OCI-LY7 (cell line): ENCODE results near the gene SASH1.

Experiments used
- CTCF ChIP-seq: fragments of 200-600 bp; sonication (generic); conservative IDR thresholded peaks from 2 replicates; pipeline ENCODE4 v1.5.1; 2014; ENCODE audit warnings: mild to moderate bottlenecking, antibody characterized with exemption, low read length, moderate library complexity, mixed read lengths
- EZH2phosphoT487 ChIP-seq: fragments of 200-600 bp; sonication (generic); IDR thresholded peaks from 2 replicates; pipeline ENCODE4 v1.6.1; 2018; ENCODE audit warnings: low read depth, borderline replicate concordance, mild to moderate bottlenecking, mixed run types, antibody characterized with exemption, low read length, moderate library complexity, mixed read lengths

DNA sequence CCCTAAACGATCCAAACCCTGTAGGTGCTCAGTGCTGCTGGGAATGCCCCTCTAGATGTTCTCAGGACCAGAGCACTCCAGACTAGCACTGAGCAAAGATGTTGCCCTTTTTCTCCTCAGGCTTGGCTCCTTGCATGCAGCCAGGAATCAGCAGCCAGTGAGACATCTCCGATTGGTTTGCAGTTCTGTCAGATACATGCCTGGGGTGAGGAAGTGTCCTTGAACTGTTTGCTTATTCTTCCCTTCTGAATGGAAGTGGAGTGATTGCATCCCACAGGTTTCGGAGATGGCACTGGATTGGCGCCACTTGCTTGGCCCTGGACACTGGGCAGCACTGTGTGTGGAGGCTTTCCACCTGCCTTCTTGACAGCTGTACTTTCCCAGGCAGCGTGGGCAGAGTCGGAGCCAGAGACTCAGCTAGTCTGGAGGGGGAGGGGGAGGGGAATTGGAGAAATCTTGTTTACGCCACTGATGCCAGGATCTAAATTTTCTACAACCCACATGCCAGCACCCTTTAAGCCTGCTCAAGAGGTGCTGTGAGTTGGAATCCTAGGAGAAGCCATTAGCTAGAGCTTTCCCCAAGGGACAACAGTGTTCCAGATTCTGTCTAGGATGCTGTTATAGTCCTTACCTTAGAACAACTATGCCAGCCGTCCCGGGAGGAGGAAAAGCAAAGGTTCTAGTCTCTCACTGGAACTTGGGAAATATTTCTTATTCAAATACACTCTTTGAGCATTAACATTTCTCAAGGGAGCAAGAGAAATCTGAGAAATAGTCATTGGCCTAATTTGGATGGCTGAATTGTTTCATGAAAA is 49.2 kb upstream of the SASH1 start:
- TF ChIP-seq CTCF (no peak), EZH2phosphoT487 (no peak)
